Measurements from ENCODE around the gene MINDY4.

MINDY4 gene

DNA sequence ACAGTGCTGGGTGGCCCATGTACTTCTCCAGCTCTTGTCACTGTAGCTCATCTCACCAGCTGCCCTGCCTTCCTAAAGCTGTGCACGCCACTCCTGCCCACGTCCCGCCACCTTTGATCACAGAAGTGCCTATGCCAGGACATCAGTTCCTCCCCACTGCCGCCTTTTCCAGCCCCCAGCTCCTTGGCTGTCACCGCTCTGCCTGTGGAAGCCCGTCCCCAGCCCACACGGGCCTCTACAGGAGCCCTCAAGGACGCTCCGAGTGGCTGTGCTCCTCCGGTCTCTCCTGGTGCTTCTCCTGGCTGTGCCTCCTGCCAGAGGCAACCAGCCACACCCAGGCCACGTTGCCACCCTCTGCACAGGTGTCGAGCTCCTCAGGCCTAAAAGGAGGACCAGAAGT, 38.6 kb upstream of the MINDY4 start:
- Histone ChIP-seq H3K27ac (ENCODE audit: extremely low read depth, low read depth, low read length) (no peak overlapping the region), H3K4me1 (ENCODE audit: control insufficient read depth, insufficient read depth, low read length) (no peaks in the 10 kb centered on the region), H3K4me3 (ENCODE audit: low read depth, low read length) (no peak overlapping the region), H3K9me3 (ENCODE audit: control insufficient read depth, insufficient read depth, low read depth, low read length) (no peaks in the 10 kb centered on the region), H3K36me3 (ENCODE audit: control insufficient read depth in 2 of 2, insufficient read depth in 1 of 2, low read length in 2 of 2) (no peaks in the 10 kb centered on the region)
- TF ChIP-seq ZNF585B (tag by site-specific recombination; IDR thresholded peaks at IDR 0.05) (no peak), ZNF23 (tag by site-specific recombination; IDR thresholded peaks at IDR 0.05; ENCODE audit: borderline replicate concordance) (no peak), ZNF624 (tag by site-specific recombination; IDR thresholded peaks at IDR 0.05) (no peak), ZNF610 (tag by site-specific recombination; IDR thresholded peaks at IDR 0.05; ENCODE audit: borderline replicate concordance) (no peak), ZNF530 (tag by site-specific recombination; IDR thresholded peaks at IDR 0.05; ENCODE audit: low read depth) (no peak)
- ChIA-PET POLR2A (no interaction called here), CTCF (no interaction called here)

DNA sequence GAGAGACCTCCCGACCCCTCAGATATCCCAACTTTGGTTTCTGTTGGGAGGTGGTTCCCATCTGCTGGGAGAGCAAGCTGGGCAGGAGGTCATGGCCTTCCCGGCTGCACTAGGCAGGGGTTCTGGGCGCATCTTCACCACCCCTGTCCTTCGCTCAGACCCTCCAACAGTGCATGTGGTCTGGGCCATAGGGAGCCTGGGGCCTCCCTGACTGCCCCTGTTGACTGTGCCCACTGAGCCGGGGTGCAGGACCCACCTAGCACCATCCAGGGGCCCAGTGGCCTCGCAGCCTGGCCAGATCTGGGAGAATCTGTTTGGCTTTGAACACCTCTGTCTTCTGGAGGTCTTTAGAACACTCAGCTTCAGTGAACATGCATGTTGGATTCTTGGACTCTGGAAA, 38.0 kb upstream of the MINDY4 start:
- Histone ChIP-seq H3K27ac (ENCODE audit: extremely low read depth, low read depth, low read length) (no peak overlapping the region), H3K4me1 (ENCODE audit: control insufficient read depth, insufficient read depth, low read length) (no peaks in the 10 kb centered on the region), H3K4me3 (ENCODE audit: low read depth, low read length) (no peak overlapping the region), H3K36me3 (ENCODE audit: control insufficient read depth in 2 of 2, insufficient read depth in 1 of 2, low read length in 2 of 2) (no peaks in the 10 kb centered on the region), H3K9me3 (ENCODE audit: control insufficient read depth, insufficient read depth, low read depth, low read length) (no peaks in the 10 kb centered on the region)
- ChIA-PET POLR2A (no interaction called here), CTCF (no interaction called here)
- TF ChIP-seq ZNF792 (tag by site-specific recombination; IDR thresholded peaks at IDR 0.05), result no peak

DNA sequence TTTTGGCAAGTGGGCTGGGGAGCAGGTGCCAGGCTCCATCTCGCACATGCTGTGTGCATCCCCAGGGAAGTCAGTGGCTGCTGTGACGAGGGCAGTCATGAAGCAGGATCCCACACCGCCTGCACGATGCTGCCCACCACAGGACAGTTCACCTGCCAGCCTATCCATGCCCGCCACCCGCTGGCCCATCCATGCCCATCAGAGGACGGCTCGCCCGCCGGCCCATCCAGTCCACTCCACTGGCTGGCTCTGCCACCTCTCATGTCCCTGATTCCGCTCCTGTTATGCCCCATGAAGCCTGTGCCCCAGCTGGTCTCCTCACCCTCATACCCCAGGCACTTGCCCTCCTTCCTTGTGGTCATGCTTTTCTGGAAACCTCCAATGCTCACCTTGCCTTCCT, 37.5 kb upstream of the MINDY4 start:
- TF ChIP-seq ZNF792 (tag by site-specific recombination; IDR thresholded peaks at IDR 0.05) (no peak), BCL11B (tag by site-specific recombination; IDR thresholded peaks at IDR 0.05; ENCODE audit: low read depth) (no peak)
- no peaks in the 10 kb centered on the region for H3K9me3 ChIP-seq (ENCODE audit: control insufficient read depth, insufficient read depth, low read depth, low read length)
- CTCF ChIA-PET, result interaction anchor here (0.6 kb wide), 1 partner anchor 320 kb away, joined by 3 read pairs; no protein-coding TSS in a partner anchor
- H3K4me1 ChIP-seq (ENCODE audit: control insufficient read depth, insufficient read depth, low read length), result no peaks in the 10 kb centered on the region
- H3K27ac ChIP-seq (ENCODE audit: extremely low read depth, low read depth, low read length), result no peak overlapping the region
- POLR2A ChIA-PET, result no interaction called here
- H3K4me3 ChIP-seq (ENCODE audit: low read depth, low read length), result no peak overlapping the region
- H3K36me3 ChIP-seq (ENCODE audit: control insufficient read depth in 2 of 2, insufficient read depth in 1 of 2, low read length in 2 of 2), result no peaks in the 10 kb centered on the region

GRCh38 chr7:30734497-30734896, 36.7 kb upstream of the MINDY4 start:
- H3K27ac ChIP-seq (ENCODE audit: extremely low read depth, low read depth, low read length), result no peak overlapping the region
- H3K9me3 ChIP-seq (ENCODE audit: control insufficient read depth, insufficient read depth, low read depth, low read length), result no peaks in the 10 kb centered on the region
- H3K4me1 ChIP-seq (ENCODE audit: control insufficient read depth, insufficient read depth, low read length), result no peaks in the 10 kb centered on the region
- POLR2A ChIA-PET, result no interaction called here
- no peak overlapping the region for H3K4me3 ChIP-seq (ENCODE audit: low read depth, low read length)
- CTCF ChIA-PET, result interaction anchor here (0.6 kb wide), 1 partner anchor 321 kb away, joined by 3 read pairs; no protein-coding TSS in a partner anchor
- no peaks in the 10 kb centered on the region for H3K36me3 ChIP-seq (ENCODE audit: control insufficient read depth in 2 of 2, insufficient read depth in 1 of 2, low read length in 2 of 2)
- TF ChIP-seq ZSCAN23 (tag by site-specific recombination; IDR thresholded peaks at IDR 0.05) (no peak), SP3 (tag by site-specific recombination; IDR thresholded peaks at IDR 0.05) (no peak), ZNF843 (tag by site-specific recombination; IDR thresholded peaks at IDR 0.05) (no peak), ZBTB21 (tag by site-specific recombination; IDR thresholded peaks at IDR 0.05) (no peak), ZNF426 (tag by site-specific recombination; IDR thresholded peaks at IDR 0.05) (no peak), ZNF214 (tag by site-specific recombination; IDR thresholded peaks at IDR 0.05; ENCODE audit: borderline replicate concordance) (no peak), ZNF658 (tag by site-specific recombination; IDR thresholded peaks at IDR 0.05) (no peak), ZNF366 (tag by site-specific recombination; conservative IDR thresholded peaks at IDR 0.05) (no peak), ZNF830 (tag by site-specific recombination; IDR thresholded peaks at IDR 0.05; ENCODE audit: low read depth) (no peak), ZNF529 (tag by site-specific recombination; IDR thresholded peaks at IDR 0.05; ENCODE audit: insufficient replicate concordance) (no peak), PRDM4 (tag by site-specific recombination; IDR thresholded peaks at IDR 0.05) (no peak), INSM2 (tag by site-specific recombination; IDR thresholded peaks at IDR 0.05) (no peak)
- TF ChIP-seq, protein P1, sequence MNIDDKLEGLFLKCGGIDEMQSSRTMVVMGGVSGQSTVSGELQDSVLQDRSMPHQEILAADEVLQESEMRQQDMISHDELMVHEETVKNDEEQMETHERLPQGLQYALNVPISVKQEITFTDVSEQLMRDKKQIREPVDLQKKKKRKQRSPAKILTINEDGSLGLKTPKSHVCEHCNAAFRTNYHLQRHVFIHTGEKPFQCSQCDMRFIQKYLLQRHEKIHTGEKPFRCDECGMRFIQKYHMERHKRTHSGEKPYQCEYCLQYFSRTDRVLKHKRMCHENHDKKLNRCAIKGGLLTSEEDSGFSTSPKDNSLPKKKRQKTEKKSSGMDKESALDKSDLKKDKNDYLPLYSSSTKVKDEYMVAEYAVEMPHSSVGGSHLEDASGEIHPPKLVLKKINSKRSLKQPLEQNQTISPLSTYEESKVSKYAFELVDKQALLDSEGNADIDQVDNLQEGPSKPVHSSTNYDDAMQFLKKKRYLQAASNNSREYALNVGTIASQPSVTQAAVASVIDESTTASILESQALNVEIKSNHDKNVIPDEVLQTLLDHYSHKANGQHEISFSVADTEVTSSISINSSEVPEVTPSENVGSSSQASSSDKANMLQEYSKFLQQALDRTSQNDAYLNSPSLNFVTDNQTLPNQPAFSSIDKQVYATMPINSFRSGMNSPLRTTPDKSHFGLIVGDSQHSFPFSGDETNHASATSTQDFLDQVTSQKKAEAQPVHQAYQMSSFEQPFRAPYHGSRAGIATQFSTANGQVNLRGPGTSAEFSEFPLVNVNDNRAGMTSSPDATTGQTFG (tag by site-specific recombination; IDR thresholded peaks at IDR 0.05; ENCODE audit: borderline replicate concordance), result no peak
